ENCODE measurements around the gene ARMC7.

ARMC7 gene

DNA sequence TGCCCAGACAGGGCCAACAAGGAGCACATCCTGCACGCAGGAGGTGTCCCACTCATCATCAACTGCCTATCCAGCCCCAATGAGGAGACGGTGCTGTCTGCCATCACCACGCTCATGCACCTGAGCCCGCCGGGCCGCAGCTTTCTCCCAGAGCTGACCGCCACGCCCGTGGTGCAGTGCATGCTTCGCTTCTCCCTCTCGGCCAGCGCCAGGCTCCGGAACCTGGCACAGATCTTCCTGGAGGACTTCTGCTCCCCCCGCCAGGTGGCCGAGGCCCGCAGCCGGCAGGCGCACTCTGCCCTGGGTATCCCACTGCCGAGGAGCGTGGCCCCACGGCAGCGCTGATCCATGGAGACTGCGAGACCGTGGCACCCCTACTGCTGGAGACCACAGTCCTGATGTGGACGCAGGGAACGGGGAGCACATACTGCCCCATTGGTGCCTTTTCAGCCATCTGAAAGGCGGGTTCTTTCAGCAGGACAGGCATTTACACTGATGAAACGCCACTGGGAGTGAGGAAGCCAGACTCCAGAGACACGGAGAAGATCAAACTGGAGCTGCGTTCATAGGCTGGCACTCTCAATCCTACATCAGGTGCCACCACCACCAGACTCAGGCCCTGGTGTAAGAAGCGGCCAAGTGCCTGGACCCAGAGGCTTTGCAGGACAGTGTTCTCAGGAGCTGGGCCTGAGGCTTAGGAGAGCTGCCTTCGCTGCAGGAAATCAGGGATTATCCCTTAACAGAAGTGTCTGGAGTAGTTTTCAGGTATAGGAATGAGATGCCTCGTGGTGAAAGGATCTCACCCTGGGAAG lies 19.1 kb downstream of the ARMC7 start:
- Histone ChIP-seq H3K9me3 (ENCODE audit: insufficient read depth, low read length) (no peaks in the 10 kb centered on the region), H3K4me1 (ENCODE audit: low read length) (peaks cover 18% of the 10 kb centered on the region), H4K20me1 (ENCODE audit: insufficient read depth, low read length) (peaks cover 5% of the 10 kb centered on the region; the same call in 1 of the 2 replicates), H3K4me2 (ENCODE audit: low read length) (no peak overlapping the region), H3K27ac (ENCODE audit: low read length) (no peak overlapping the region), H3K4me3 (ENCODE audit: low read length) (no peak overlapping the region), H3K27me3 (ENCODE audit: low read depth, low read length) (no peaks in the 10 kb centered on the region), H2AFZ (ENCODE audit: low read depth, low read length) (no peak overlapping the region), H3K36me3 (replicated peaks; ENCODE audit: low read depth, low read length) (peaks cover 18% of the 10 kb centered on the region), H3K9ac (ENCODE audit: low read length) (no peak overlapping the region), H3K79me2 (ENCODE audit: low read length) (peaks cover 16% of the 10 kb centered on the region)
- TF ChIP-seq EZH2phosphoT487 (IDR thresholded peaks at IDR 0.05; ENCODE audit: low read depth) = no peak
- TF ChIP-seq, protein P1, sequence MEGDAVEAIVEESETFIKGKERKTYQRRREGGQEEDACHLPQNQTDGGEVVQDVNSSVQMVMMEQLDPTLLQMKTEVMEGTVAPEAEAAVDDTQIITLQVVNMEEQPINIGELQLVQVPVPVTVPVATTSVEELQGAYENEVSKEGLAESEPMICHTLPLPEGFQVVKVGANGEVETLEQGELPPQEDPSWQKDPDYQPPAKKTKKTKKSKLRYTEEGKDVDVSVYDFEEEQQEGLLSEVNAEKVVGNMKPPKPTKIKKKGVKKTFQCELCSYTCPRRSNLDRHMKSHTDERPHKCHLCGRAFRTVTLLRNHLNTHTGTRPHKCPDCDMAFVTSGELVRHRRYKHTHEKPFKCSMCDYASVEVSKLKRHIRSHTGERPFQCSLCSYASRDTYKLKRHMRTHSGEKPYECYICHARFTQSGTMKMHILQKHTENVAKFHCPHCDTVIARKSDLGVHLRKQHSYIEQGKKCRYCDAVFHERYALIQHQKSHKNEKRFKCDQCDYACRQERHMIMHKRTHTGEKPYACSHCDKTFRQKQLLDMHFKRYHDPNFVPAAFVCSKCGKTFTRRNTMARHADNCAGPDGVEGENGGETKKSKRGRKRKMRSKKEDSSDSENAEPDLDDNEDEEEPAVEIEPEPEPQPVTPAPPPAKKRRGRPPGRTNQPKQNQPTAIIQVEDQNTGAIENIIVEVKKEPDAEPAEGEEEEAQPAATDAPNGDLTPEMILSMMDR (IDR thresholded peaks at IDR 0.05; ENCODE audit: low read depth, low read length) = no peak

DNA sequence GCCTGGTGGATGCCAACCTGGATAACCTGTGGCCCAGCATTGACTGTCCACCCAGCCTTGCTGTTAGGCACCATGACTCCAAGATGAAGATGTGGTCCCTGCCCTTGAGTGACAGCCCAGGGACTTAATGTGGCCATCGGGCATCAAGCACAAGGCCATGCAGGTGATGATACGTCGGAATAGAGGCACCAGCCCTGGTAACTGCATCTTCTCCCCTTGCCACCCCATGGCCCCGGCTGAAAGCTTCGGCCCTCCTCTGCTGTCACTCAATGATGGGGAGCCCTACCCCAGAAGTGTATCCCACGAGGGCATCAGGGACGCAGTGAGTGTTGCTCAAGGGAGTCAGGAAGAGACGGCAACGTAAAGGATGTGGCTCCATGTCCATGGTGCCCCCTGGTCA lies 19.8 kb downstream of the ARMC7 start:
- peaks cover 5% of the 10 kb centered on the region; the same call in 1 of the 2 replicates for H4K20me1 ChIP-seq (ENCODE audit: insufficient read depth, low read length)
- no peaks in the 10 kb centered on the region for H3K9me3 ChIP-seq (ENCODE audit: insufficient read depth, low read length)
- H3K9ac ChIP-seq (ENCODE audit: low read length) = no peak overlapping the region
- peaks cover 16% of the 10 kb centered on the region for H3K79me2 ChIP-seq (ENCODE audit: low read length)
- TF ChIP-seq, protein P1 (IDR thresholded peaks at IDR 0.05; ENCODE audit: low read depth, low read length) = no peak
- TF ChIP-seq EZH2phosphoT487 (IDR thresholded peaks at IDR 0.05; ENCODE audit: low read depth) = no peak
- H3K4me1 ChIP-seq (ENCODE audit: low read length) = peaks cover 18% of the 10 kb centered on the region
- no peaks in the 10 kb centered on the region for H3K27me3 ChIP-seq (ENCODE audit: low read depth, low read length)
- H3K4me3 ChIP-seq (ENCODE audit: low read length) = no peak overlapping the region
- H3K36me3 ChIP-seq (replicated peaks; ENCODE audit: low read depth, low read length) = peaks cover 18% of the 10 kb centered on the region
- H3K27ac ChIP-seq (ENCODE audit: low read length) = no peak overlapping the region
- H3K4me2 ChIP-seq (ENCODE audit: low read length) = no peak overlapping the region
- H2AFZ ChIP-seq (ENCODE audit: low read depth, low read length) = no peak overlapping the region

DNA sequence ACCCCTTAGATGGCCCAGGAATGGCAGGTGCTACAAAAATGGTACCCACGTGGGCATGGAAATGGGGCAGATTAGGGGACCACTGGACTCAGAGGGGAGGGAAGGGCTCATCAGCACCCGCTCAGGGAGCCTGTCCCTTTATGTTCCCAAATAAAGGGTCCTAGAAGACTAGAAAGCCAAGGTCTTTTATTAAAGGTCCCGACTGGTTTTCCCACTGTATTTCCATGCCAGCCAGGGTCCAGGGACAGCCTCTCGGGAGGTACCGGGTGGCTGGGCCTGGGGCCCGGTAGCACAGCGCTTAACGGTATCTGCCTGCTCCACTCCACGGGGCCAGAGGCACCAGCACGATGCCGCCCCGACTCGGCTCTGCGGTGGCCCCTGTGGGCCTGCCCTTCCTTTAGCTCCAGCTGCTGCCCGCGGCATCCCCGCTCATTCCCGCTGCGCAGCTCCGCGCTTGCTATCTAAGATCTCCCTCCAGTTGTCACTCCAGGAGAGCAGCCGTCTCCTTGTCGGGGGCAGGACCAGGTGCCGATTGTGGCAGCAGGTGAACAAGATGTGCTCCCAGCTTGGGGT lies 20.4 kb downstream of the ARMC7 start:
- peak overlapping the region; percentile 78 for H3K4me2 ChIP-seq (ENCODE audit: low read length)
- peak overlapping the region; percentile 97; the same call in 1 of the 2 replicates for H3K9ac ChIP-seq (ENCODE audit: low read length)
- peaks cover 18% of the 10 kb centered on the region for H3K4me1 ChIP-seq (ENCODE audit: low read length)
- H4K20me1 ChIP-seq (ENCODE audit: insufficient read depth, low read length) = peaks cover 5% of the 10 kb centered on the region; the same call in 1 of the 2 replicates
- no peak overlapping the region for H2AFZ ChIP-seq (ENCODE audit: low read depth, low read length)
- H3K9me3 ChIP-seq (ENCODE audit: insufficient read depth, low read length) = no peaks in the 10 kb centered on the region
- H3K4me3 ChIP-seq (ENCODE audit: low read length) = peak overlapping the region; percentile 95
- peaks cover 16% of the 10 kb centered on the region for H3K79me2 ChIP-seq (ENCODE audit: low read length)
- no peaks in the 10 kb centered on the region for H3K27me3 ChIP-seq (ENCODE audit: low read depth, low read length)
- H3K27ac ChIP-seq (ENCODE audit: low read length) = no peak overlapping the region
- TF ChIP-seq EZH2phosphoT487 (IDR thresholded peaks at IDR 0.05; ENCODE audit: low read depth) = no peak
- H3K36me3 ChIP-seq (replicated peaks; ENCODE audit: low read depth, low read length) = peaks cover 18% of the 10 kb centered on the region

DNA sequence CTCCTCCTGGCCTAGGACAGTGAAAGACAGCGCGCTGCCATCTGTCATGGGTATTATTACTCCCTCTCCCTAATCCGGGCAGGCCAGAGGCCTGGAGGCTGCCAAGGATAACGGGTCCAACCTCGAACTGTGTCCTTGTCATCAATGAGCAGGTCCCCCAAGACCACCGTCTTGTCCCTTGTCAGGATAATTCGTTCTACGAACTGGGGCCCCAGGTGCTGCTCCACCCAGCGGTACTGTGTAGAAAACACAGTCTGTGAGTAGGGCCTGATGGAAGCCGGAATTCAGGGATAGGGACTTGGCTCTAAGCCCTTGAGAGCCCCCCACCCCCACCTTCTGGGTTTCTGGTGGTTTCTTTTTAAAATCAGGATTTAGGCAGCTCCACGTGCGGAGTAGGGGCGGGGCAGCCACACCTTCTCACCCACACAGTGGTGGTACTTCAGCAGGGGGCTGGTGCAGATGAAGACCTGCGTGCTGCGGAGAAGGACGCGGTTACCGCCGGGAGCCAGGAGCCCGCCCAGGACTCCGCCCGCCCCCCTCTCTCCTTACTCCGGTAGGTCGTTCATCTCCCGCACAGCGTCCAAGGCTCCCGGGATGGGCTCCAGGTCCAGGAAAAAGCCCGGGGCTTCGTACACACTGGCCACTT lies 21.0 kb downstream of the ARMC7 start:
- Histone ChIP-seq H3K4me1 (ENCODE audit: low read length) (peaks cover 16% of the 10 kb centered on the region), H3K79me2 (ENCODE audit: low read length) (peaks cover 16% of the 10 kb centered on the region), H3K4me2 (ENCODE audit: low read length) (peak overlapping the region; percentile 78), H3K4me3 (ENCODE audit: low read length) (peak overlapping the region; percentile 95), H3K27me3 (ENCODE audit: low read depth, low read length) (no peaks in the 10 kb centered on the region), H2AFZ (ENCODE audit: low read depth, low read length) (no peak overlapping the region), H3K9me3 (ENCODE audit: insufficient read depth, low read length) (no peaks in the 10 kb centered on the region), H4K20me1 (ENCODE audit: insufficient read depth, low read length) (peaks cover 5% of the 10 kb centered on the region; the same call in 1 of the 2 replicates), H3K36me3 (replicated peaks; ENCODE audit: low read depth, low read length) (peaks cover 19% of the 10 kb centered on the region), H3K27ac (ENCODE audit: low read length) (peak overlapping the region; percentile 72), H3K9ac (ENCODE audit: low read length) (peak overlapping the region; percentile 97)
- no peak for TF ChIP-seq EZH2phosphoT487 (IDR thresholded peaks at IDR 0.05; ENCODE audit: low read depth)
- TF ChIP-seq, protein P1 (IDR thresholded peaks at IDR 0.05; ENCODE audit: low read depth, low read length) = peak; percentile 68

All from OCI-LY3 (cell line).